ENCODE data around the gene CD82.
A peak's percentile ranks its signal among the peaks of the same experiment; 100 is the strongest.

The CD82 gene

GRCh38 chr11:44620328-44620725 is 54.9 kb downstream of the CD82 start:
- no peak overlapping the region for H3K4me3 ChIP-seq
- DNase-seq (ENCODE audit: low spot score) = peak; percentile 43
- no peak overlapping the region for H3K27ac ChIP-seq
- no peak for TF ChIP-seq CTCF (IDR thresholded peaks at IDR 0.05)

- peak; percentile 88 for TF ChIP-seq CTCF (IDR thresholded peaks at IDR 0.05)
- peak; percentile 77 for DNase-seq (ENCODE audit: low spot score)
- no peak overlapping the region for H3K4me3 ChIP-seq
- no peak overlapping the region for H3K27ac ChIP-seq
Measured at GRCh38 chr11:44621140-44621681, 55.7 kb downstream of the CD82 start.

GRCh38 chr11:44621784-44622183 is 56.3 kb downstream of the CD82 start:
- TF ChIP-seq CTCF (IDR thresholded peaks at IDR 0.05) = no peak
- no peak overlapping the region for H3K27ac ChIP-seq
- no peak overlapping the region for H3K4me3 ChIP-seq
- DNase-seq (ENCODE audit: low spot score) = peak; percentile 54

- no peak for TF ChIP-seq CTCF (IDR thresholded peaks at IDR 0.05)
- Histone ChIP-seq H3K27ac (no peak overlapping the region), H3K4me3 (no peak overlapping the region)
- DNase-seq (ENCODE audit: low spot score) = peak; percentile 64
Measured at GRCh38 chr11:44622190-44622650, 56.8 kb downstream of the CD82 start.

- no peak overlapping the region for H3K4me3 ChIP-seq
- no peak for TF ChIP-seq CTCF (IDR thresholded peaks at IDR 0.05)
- no peak overlapping the region for H3K27ac ChIP-seq
- peak; percentile 35 for DNase-seq (ENCODE audit: low spot score)
Measured at GRCh38 chr11:44622721-44623258, 57.3 kb downstream of the CD82 start.

GRCh38 chr11:44623341-44623730 is 57.9 kb downstream of the CD82 start:
- Histone ChIP-seq H3K27ac (no peak overlapping the region), H3K4me3 (no peak overlapping the region)
- peak; percentile 50 for DNase-seq (ENCODE audit: low spot score)
- no peak for TF ChIP-seq CTCF (IDR thresholded peaks at IDR 0.05)

GRCh38 chr11:44623731-44624491 is 58.4 kb downstream of the CD82 start:
- Histone ChIP-seq H3K27ac (no peak overlapping the region), H3K4me3 (no peak overlapping the region)
- peak; percentile 66 for DNase-seq (ENCODE audit: low spot score)
- TF ChIP-seq CTCF (IDR thresholded peaks at IDR 0.05) = no peak

All from coronary artery (tissue), 2 donors.